Measurements from ENCODE around the gene GTF2F2.

GRCh38 chr13:45267215-45267614, 146.9 kb downstream of the GTF2F2 start:
- TF ChIP-seq CTCF (optimal IDR thresholded peaks at IDR 0.05 in 1 of 3, IDR thresholded peaks at IDR 0.05 in 1 of 3, conservative IDR thresholded peaks at IDR 0.05 in 1 of 3; ENCODE audit: extremely low read depth in 1 of 3, insufficient read depth in 2 of 3, low read length in 3 of 3) (no peak), EZH2 (IDR thresholded peaks at IDR 0.05; ENCODE audit: low read length) (no peak)
